ENCODE data around the gene TKTL1. TPM values are rescaled to one million over a fixed set of nuclear protein-coding genes. Genes with fewer than 3 reads are reported as not detected.

TKTL1 gene
- total RNA-seq, 2 experiments from 2014 or later = 1.7 to 2.3 TPM

GRCh38 chrX:154379569-154379951 is 84.0 kb downstream of the TKTL1 start:
- POLR2A ChIA-PET = interaction anchor here (1.0 to 1.8 kb wide), 10 partner anchors 9 to 413 kb away, joined by 3 to 23 read pairs (median 5); partner anchors contain the start of genes DNASE1L1, HCFC1 and RPL10
- intact Hi-C loops (cut with DNase I, micrococcal nuclease) = loop anchor here in 1 of 2 experiments (10.0 kb wide), 1 partner anchor 365 kb away; the partner anchor contains the start of gene IRAK1

More at GRCh38 chrX:154379569-154379951, 84.0 kb downstream of the TKTL1 start:
- CTCF ChIA-PET = no interaction called here
- Histone ChIP-seq H3K36me3 (ENCODE audit: insufficient read depth, low read length) (peaks cover 8% of the 10 kb centered on the region), H3K4me1 (ENCODE audit: insufficient read depth, low read length) (peaks cover 48% of the 10 kb centered on the region), H3K27ac (ENCODE audit: low read depth in 1 of 2, low read length in 2 of 2) (peak overlapping the region; percentile 92 to 96), H3K27me3 (ENCODE audit: control insufficient read depth in 1 of 2, insufficient read depth in 2 of 2, low read length in 2 of 2) (no peaks in the 10 kb centered on the region), H3K9me3 (ENCODE audit: control insufficient read depth in 1 of 2, insufficient read depth in 1 of 2, low read length in 2 of 2) (no peaks in the 10 kb centered on the region), H3K4me3 (ENCODE audit: low read length) (peak overlapping the region; percentile 77)
- Mint-ChIP-seq H3K4me3 (peak overlapping the region; percentile 93), H3K36me3 (ENCODE audit: low read depth) (peaks cover 37% of the 10 kb centered on the region), H3K4me1 (ENCODE audit: low read depth) (peaks cover 5% of the 10 kb centered on the region), H3K27me3 (no peaks in the 10 kb centered on the region), H3K9me3 (no peaks in the 10 kb centered on the region), H3K27ac (peak overlapping the region; percentile 94)
- no peak for TF ChIP-seq CTCF (IDR thresholded peaks at IDR 0.05)
- DNase-seq = no peak
- ATAC-seq (ENCODE audit: poor library complexity) = no peak

Other genes with a start within 250 kb of the TKTL1 start
- gene MECP2, start 198.1 kb upstream of the TKTL1 start, total RNA-seq = 100 to 1,000 TPM; 120 to 133 TPM
- gene OPN1LW, start 151.6 kb upstream of the TKTL1 start, total RNA-seq = not detected
- gene OPN1MW, start 113.2 kb upstream of the TKTL1 start, total RNA-seq = not detected
- gene OPN1MW2, start 76.0 kb upstream of the TKTL1 start, total RNA-seq = not detected
- gene OPN1MW3, start 38.2 kb upstream of the TKTL1 start, total RNA-seq = not detected
- gene TEX28, start 671 bp upstream of the TKTL1 start, total RNA-seq = not detected
- gene FLNA, start 78.8 kb downstream of the TKTL1 start, total RNA-seq = 1,000 to 10,000 TPM; 1,012 to 1,022 TPM
- gene EMD, start 83.5 kb downstream of the TKTL1 start, total RNA-seq = 100 to 1,000 TPM; 164 to 178 TPM
- gene RPL10, start 102.6 kb downstream of the TKTL1 start, total RNA-seq = 1,000 to 10,000 TPM; 5,036 to 5,204 TPM
- 10 to 100 TPM; 16.0 to 18.4 TPM for gene DNASE1L1, start 113.5 kb downstream of the TKTL1 start, total RNA-seq
- 10 to 100 TPM; 72.8 to 78.5 TPM for gene TAFAZZIN, start 115.7 kb downstream of the TKTL1 start, total RNA-seq
- gene ATP6AP1, start 132.9 kb downstream of the TKTL1 start, total RNA-seq = 10 to 100 TPM; 31.4 to 40.8 TPM
- gene GDI1, start 141.4 kb downstream of the TKTL1 start, total RNA-seq = 100 to 1,000 TPM; 144 to 145 TPM
- gene FAM50A, start 148.3 kb downstream of the TKTL1 start, total RNA-seq = 10 to 100 TPM; 42.3 to 49.4 TPM
- 10 to 100 TPM; 35.1 to 38.1 TPM for gene PLXNA3, start 162.5 kb downstream of the TKTL1 start, total RNA-seq
- 1 to 10 TPM; 5.7 to 6.6 TPM for gene LAGE3, start 183.5 kb downstream of the TKTL1 start, total RNA-seq
- 1 to 10 TPM; 6.6 to 8.9 TPM for gene UBL4A, start 190.8 kb downstream of the TKTL1 start, total RNA-seq
- gene SLC10A3, start 194.8 kb downstream of the TKTL1 start, total RNA-seq = 10 to 100 TPM; 15.7 to 16.4 TPM
- 10 to 100 TPM; 36.1 to 38.2 TPM for gene FAM3A, start 220.4 kb downstream of the TKTL1 start, total RNA-seq